ES-I3 (cell line): ENCODE data around the gene GPX5.
"Not testable (repeated sequence)": the region's sequence is repeated elsewhere in the genome, so short reads cannot be mapped to it uniquely, and the experiment has no call there.

ENCODE experiments used
- H3K36me3 ChIP-seq: 2 replicates; pipeline ENCODE4 v1.6.1; 2013; ENCODE audit warnings: mild to moderate bottlenecking, low read length, control low read depth, moderate library complexity; ENCODE audit not compliant: insufficient read depth
- H3K4me1 ChIP-seq: 2 replicates; pipeline ENCODE4 v1.6.1; 2013; ENCODE audit warnings: mild to moderate bottlenecking, control low read depth, low read length; ENCODE audit not compliant: insufficient read depth
- H3K9ac ChIP-seq: 2 replicates; pipeline ENCODE4 v1.6.1; 2013; ENCODE audit warnings: low read depth, mild to moderate bottlenecking, low read length, moderate library complexity
- H3K9me3 ChIP-seq: 2 replicates; pipeline ENCODE4 v1.6.1; 2013; ENCODE audit warnings: mild to moderate bottlenecking, low read length, moderate library complexity; ENCODE audit not compliant: control insufficient read depth, insufficient read depth

GPX5 gene

GRCh38 chr6:28501259-28501658 is 24.4 kb upstream of the GPX5 start:
- Histone ChIP-seq H3K36me3 (no peaks in the 10 kb centered on the region), H3K9ac (no peak overlapping the region), H3K9me3 (no peaks in the 10 kb centered on the region), H3K4me1 (0 out of 2 replicates have a peak, but pooled peaks cover 5% of the 10 kb centered on the region)

- not testable (repeated sequence) for H3K9ac ChIP-seq, H3K9me3 ChIP-seq, H3K36me3 ChIP-seq
- peaks cover 13% of the 10 kb centered on the region for H3K4me1 ChIP-seq
These were observed 23.5 kb upstream of the GPX5 start for GRCh38 chr6:28502136-28502535.

- H3K36me3 ChIP-seq, H3K9ac ChIP-seq, H3K9me3 ChIP-seq: not testable (repeated sequence)
- peaks cover 19% of the 10 kb centered on the region for H3K4me1 ChIP-seq
These were observed 22.9 kb upstream of the GPX5 start for GRCh38 chr6:28502709-28503305.

GRCh38 chr6:28505733-28506132 is 19.9 kb upstream of the GPX5 start:
- Histone ChIP-seq H3K9me3 (no peaks in the 10 kb centered on the region), H3K4me1 (peaks cover 19% of the 10 kb centered on the region), H3K36me3 (no peaks in the 10 kb centered on the region), H3K9ac (no peak overlapping the region)

- no peaks in the 10 kb centered on the region for H3K9me3 ChIP-seq
- no peak overlapping the region for H3K9ac ChIP-seq
- no peaks in the 10 kb centered on the region for H3K36me3 ChIP-seq
- peaks cover 19% of the 10 kb centered on the region for H3K4me1 ChIP-seq
These were observed 18.7 kb upstream of the GPX5 start for GRCh38 chr6:28506807-28507475.

GRCh38 chr6:28511628-28512300 is 13.9 kb upstream of the GPX5 start:
- no peaks in the 10 kb centered on the region for H3K36me3 ChIP-seq
- no peaks in the 10 kb centered on the region for H3K9me3 ChIP-seq
- H3K9ac ChIP-seq, result peak overlapping the region; percentile 7; the same call in 1 of the 2 replicates
- peaks cover 10% of the 10 kb centered on the region for H3K4me1 ChIP-seq

GRCh38 chr6:28512387-28512786 is 13.3 kb upstream of the GPX5 start:
- H3K9me3 ChIP-seq, H3K9ac ChIP-seq, H3K36me3 ChIP-seq, H3K4me1 ChIP-seq: not testable (repeated sequence)

GRCh38 chr6:28515676-28516075 is 10.0 kb upstream of the GPX5 start, which contains the start of gene GPX6:
Gene GPX6 (minus strand): TSS chr6:28515793. CDS start chr6:28515743, 50 bp downstream.
- H3K4me1 ChIP-seq, result no peaks in the 10 kb centered on the region
- no peak within 1 kb of the TSS for H3K9ac ChIP-seq
- H3K36me3 ChIP-seq, result no peaks in the 10 kb centered on the region
- H3K9me3 ChIP-seq, result no peaks in the 10 kb centered on the region

- Histone ChIP-seq H3K36me3 (no peaks in the 10 kb centered on the region), H3K4me1 (no peaks in the 10 kb centered on the region), H3K9ac (no peak overlapping the region), H3K9me3 (no peaks in the 10 kb centered on the region)
These were observed 7.7 kb upstream of the GPX5 start for GRCh38 chr6:28517964-28518363.

GRCh38 chr6:28522594-28523240 is 3.0 kb upstream of the GPX5 start:
- H3K9me3 ChIP-seq, result no peaks in the 10 kb centered on the region
- no peaks in the 10 kb centered on the region for H3K36me3 ChIP-seq
- H3K9ac ChIP-seq, result no peak overlapping the region
- H3K4me1 ChIP-seq, result peaks cover 9% of the 10 kb centered on the region; the same call in 1 of the 2 replicates

- H3K4me1 ChIP-seq, result peaks cover 9% of the 10 kb centered on the region; the same call in 1 of the 2 replicates
- H3K36me3 ChIP-seq, result no peaks in the 10 kb centered on the region
- H3K9me3 ChIP-seq, result no peaks in the 10 kb centered on the region
- H3K9ac ChIP-seq, result no peak overlapping the region
These were observed 2.4 kb upstream of the GPX5 start for GRCh38 chr6:28523241-28523622.

GRCh38 chr6:28530777-28531176 is 5.1 kb downstream of the GPX5 start:
- no peaks in the 10 kb centered on the region for H3K9me3 ChIP-seq
- peaks cover 7% of the 10 kb centered on the region; the same call in 1 of the 2 replicates for H3K4me1 ChIP-seq

GRCh38 chr6:28531479-28532128 is 5.9 kb downstream of the GPX5 start:
- H3K36me3 ChIP-seq, result no peaks in the 10 kb centered on the region
- H3K9me3 ChIP-seq, result no peaks in the 10 kb centered on the region
- H3K4me1 ChIP-seq, result 0 out of 2 replicates have a peak, but pooled peaks cover 5% of the 10 kb centered on the region
- H3K9ac ChIP-seq, result no peak overlapping the region

More at GRCh38 chr6:28530777-28531176, 5.1 kb downstream of the GPX5 start:
- no peaks in the 10 kb centered on the region for H3K36me3 ChIP-seq
- no peak overlapping the region for H3K9ac ChIP-seq

- no peak overlapping the region for H3K9ac ChIP-seq
- no peaks in the 10 kb centered on the region for H3K9me3 ChIP-seq
- 0 out of 2 replicates have a peak, but pooled peaks cover 5% of the 10 kb centered on the region for H3K4me1 ChIP-seq
- no peaks in the 10 kb centered on the region for H3K36me3 ChIP-seq
These were observed 8.6 kb downstream of the GPX5 start for GRCh38 chr6:28534306-28534705.
